ENCODE results near the gene EPB41L4B. TPM values are rescaled to one million over a fixed set of nuclear protein-coding genes. Genes with fewer than 3 reads are reported as not detected.
"Not testable (repeated sequence)": the region's sequence is repeated elsewhere in the genome, so short reads cannot be mapped to it uniquely, and the experiment has no call there.

EPB41L4B gene
- total RNA-seq = 6.8 TPM

GRCh38 chr9:109320742-109321448, at the start of gene EPB41L4B:
EPB41L4B (minus strand) TSS chr9:109321059; CDS start chr9:109320446, 613 bp downstream.
- no peaks in the 10 kb centered on the region for H3K9me3 ChIP-seq (ENCODE audit: control insufficient read depth in 3 of 3, low read length in 3 of 3)
- H3K27me3 ChIP-seq (ENCODE audit: control insufficient read depth in 3 of 3, insufficient read depth in 3 of 3, low read length in 3 of 3) = peaks cover 0 to 24% (median 6%) of the 10 kb centered on the region in 3 donors
- H3K9ac ChIP-seq (ENCODE audit: low read depth in 1 of 3, low read length in 3 of 3) = peak within 1 kb of the TSS in 1 of 3 donors; percentile 58
- H3K27ac ChIP-seq (ENCODE audit: low read depth, low read length) = no peak within 1 kb of the TSS
- peaks cover 0 to 23% (median 17%) of the 10 kb centered on the region in 3 donors for H3K4me1 ChIP-seq (ENCODE audit: control insufficient read depth in 3 of 3, insufficient read depth in 3 of 3, low read length in 3 of 3)
- peak within 1 kb of the TSS; percentile 30 to 66 (median 59) for H3K4me3 ChIP-seq (ENCODE audit: low read length in 3 of 3)
- H3K36me3 ChIP-seq (ENCODE audit: control insufficient read depth in 3 of 3, insufficient read depth in 3 of 3, low read length in 3 of 3) = no peaks in the 10 kb centered on the region

GRCh38 chr9:109369285-109369684, 48.4 kb upstream of the EPB41L4B start:
- Histone ChIP-seq H3K9ac (ENCODE audit: low read depth in 1 of 3, low read length in 3 of 3) (no peak overlapping the region), H3K4me1 (ENCODE audit: control insufficient read depth in 3 of 3, insufficient read depth in 3 of 3, low read length in 3 of 3) (no peaks in the 10 kb centered on the region), H3K36me3 (ENCODE audit: control insufficient read depth in 3 of 3, insufficient read depth in 3 of 3, low read length in 3 of 3) (no peaks in the 10 kb centered on the region), H3K4me3 (ENCODE audit: low read length in 3 of 3) (no peak overlapping the region), H3K9me3 (ENCODE audit: control insufficient read depth in 3 of 3, low read length in 3 of 3) (no peaks in the 10 kb centered on the region), H3K27ac (ENCODE audit: low read depth, low read length) (no peak overlapping the region), H3K27me3 (ENCODE audit: control insufficient read depth in 3 of 3, insufficient read depth in 3 of 3, low read length in 3 of 3) (no peaks in the 10 kb centered on the region)

GRCh38 chr9:109360771-109361170, 39.9 kb upstream of the EPB41L4B start:
- Histone ChIP-seq H3K36me3 (ENCODE audit: control insufficient read depth in 3 of 3, insufficient read depth in 3 of 3, low read length in 3 of 3) (no peaks in the 10 kb centered on the region), H3K9me3 (ENCODE audit: control insufficient read depth in 3 of 3, low read length in 3 of 3) (no peaks in the 10 kb centered on the region), H3K27me3 (ENCODE audit: control insufficient read depth in 3 of 3, insufficient read depth in 3 of 3, low read length in 3 of 3) (peaks cover 0 to 6% (median 4%) of the 10 kb centered on the region in 3 donors), H3K4me3 (ENCODE audit: low read length in 3 of 3) (no peak overlapping the region), H3K4me1 (ENCODE audit: control insufficient read depth in 3 of 3, insufficient read depth in 3 of 3, low read length in 3 of 3) (no peaks in the 10 kb centered on the region), H3K27ac (ENCODE audit: low read depth, low read length) (no peak overlapping the region), H3K9ac (ENCODE audit: low read depth in 1 of 3, low read length in 3 of 3) (no peak overlapping the region)

GRCh38 chr9:109358968-109359603, 38.2 kb upstream of the EPB41L4B start:
- not testable (repeated sequence) for H3K4me3 ChIP-seq (ENCODE audit: low read length in 3 of 3); H3K4me1 ChIP-seq (ENCODE audit: control insufficient read depth in 3 of 3, insufficient read depth in 3 of 3, low read length in 3 of 3); H3K36me3 ChIP-seq (ENCODE audit: control insufficient read depth in 3 of 3, insufficient read depth in 3 of 3, low read length in 3 of 3); H3K9me3 ChIP-seq (ENCODE audit: control insufficient read depth in 3 of 3, low read length in 3 of 3); H3K9ac ChIP-seq (ENCODE audit: low read depth in 1 of 3, low read length in 3 of 3); H3K27ac ChIP-seq (ENCODE audit: low read depth, low read length)
- peaks cover 0 to 11% (median 7%) of the 10 kb centered on the region in 3 donors for H3K27me3 ChIP-seq (ENCODE audit: control insufficient read depth in 3 of 3, insufficient read depth in 3 of 3, low read length in 3 of 3)

- Histone ChIP-seq H3K36me3 (ENCODE audit: control insufficient read depth in 3 of 3, insufficient read depth in 3 of 3, low read length in 3 of 3) (no peaks in the 10 kb centered on the region), H3K9me3 (ENCODE audit: control insufficient read depth in 3 of 3, low read length in 3 of 3) (no peaks in the 10 kb centered on the region), H3K4me3 (ENCODE audit: low read length in 3 of 3) (no peak overlapping the region), H3K4me1 (ENCODE audit: control insufficient read depth in 3 of 3, insufficient read depth in 3 of 3, low read length in 3 of 3) (no peaks in the 10 kb centered on the region), H3K27ac (ENCODE audit: low read depth, low read length) (no peak overlapping the region), H3K27me3 (ENCODE audit: control insufficient read depth in 3 of 3, insufficient read depth in 3 of 3, low read length in 3 of 3) (peaks cover 0 to 11% (median 11%) of the 10 kb centered on the region in 3 donors), H3K9ac (ENCODE audit: low read depth in 1 of 3, low read length in 3 of 3) (no peak overlapping the region)
Measured at GRCh38 chr9:109355564-109356297, 34.9 kb upstream of the EPB41L4B start.

- H3K9ac ChIP-seq (ENCODE audit: low read depth in 1 of 3, low read length in 3 of 3) = no peak overlapping the region
- H3K27ac ChIP-seq (ENCODE audit: low read depth, low read length) = no peak overlapping the region
- H3K36me3 ChIP-seq (ENCODE audit: control insufficient read depth in 3 of 3, insufficient read depth in 3 of 3, low read length in 3 of 3) = no peaks in the 10 kb centered on the region
- peaks cover 0 to 11% (median 11%) of the 10 kb centered on the region in 3 donors for H3K27me3 ChIP-seq (ENCODE audit: control insufficient read depth in 3 of 3, insufficient read depth in 3 of 3, low read length in 3 of 3)
- H3K4me3 ChIP-seq (ENCODE audit: low read length in 3 of 3) = no peak overlapping the region
- H3K4me1 ChIP-seq (ENCODE audit: control insufficient read depth in 3 of 3, insufficient read depth in 3 of 3, low read length in 3 of 3) = no peaks in the 10 kb centered on the region
- H3K9me3 ChIP-seq (ENCODE audit: control insufficient read depth in 3 of 3, low read length in 3 of 3) = no peaks in the 10 kb centered on the region
Measured at GRCh38 chr9:109354190-109354589, 33.3 kb upstream of the EPB41L4B start.

- Histone ChIP-seq H3K27me3 (ENCODE audit: control insufficient read depth in 3 of 3, insufficient read depth in 3 of 3, low read length in 3 of 3) (peaks cover 0 to 11% (median 10%) of the 10 kb centered on the region in 3 donors), H3K4me3 (ENCODE audit: low read length in 3 of 3) (no peak overlapping the region), H3K9me3 (ENCODE audit: control insufficient read depth in 3 of 3, low read length in 3 of 3) (no peaks in the 10 kb centered on the region), H3K9ac (ENCODE audit: low read depth in 1 of 3, low read length in 3 of 3) (no peak overlapping the region), H3K4me1 (ENCODE audit: control insufficient read depth in 3 of 3, insufficient read depth in 3 of 3, low read length in 3 of 3) (no peaks in the 10 kb centered on the region), H3K36me3 (ENCODE audit: control insufficient read depth in 3 of 3, insufficient read depth in 3 of 3, low read length in 3 of 3) (no peaks in the 10 kb centered on the region), H3K27ac (ENCODE audit: low read depth, low read length) (no peak overlapping the region)
Measured at GRCh38 chr9:109351032-109351431, 30.2 kb upstream of the EPB41L4B start.

DNA sequence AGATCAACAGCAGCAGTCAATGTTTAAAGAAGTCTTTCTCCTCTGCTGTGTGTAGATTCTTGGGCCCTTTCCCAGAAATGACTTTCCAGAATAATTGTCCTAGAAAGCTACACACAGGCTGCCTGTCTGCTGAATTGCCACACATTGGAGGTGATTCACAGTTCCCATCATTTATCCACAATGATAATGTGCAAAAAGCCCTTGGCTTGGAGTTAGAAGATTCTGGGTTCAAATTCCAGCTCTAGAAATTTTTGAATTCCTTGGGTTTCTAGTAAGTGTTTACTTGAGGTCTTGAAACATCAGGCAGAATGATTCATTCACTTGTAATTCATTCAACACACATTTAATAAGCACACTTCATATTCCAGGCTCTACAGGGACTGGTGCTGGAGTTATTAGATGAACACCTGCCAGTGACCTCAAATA, 28.6 kb upstream of the EPB41L4B start:
- Histone ChIP-seq H3K9ac (ENCODE audit: low read depth in 1 of 3, low read length in 3 of 3) (no peak overlapping the region), H3K27me3 (ENCODE audit: control insufficient read depth in 3 of 3, insufficient read depth in 3 of 3, low read length in 3 of 3) (peaks cover 0 to 7% (median 2%) of the 10 kb centered on the region in 3 donors), H3K9me3 (ENCODE audit: control insufficient read depth in 3 of 3, low read length in 3 of 3) (no peaks in the 10 kb centered on the region), H3K4me3 (ENCODE audit: low read length in 3 of 3) (no peak overlapping the region), H3K4me1 (ENCODE audit: control insufficient read depth in 3 of 3, insufficient read depth in 3 of 3, low read length in 3 of 3) (no peaks in the 10 kb centered on the region), H3K27ac (ENCODE audit: low read depth, low read length) (no peak overlapping the region), H3K36me3 (ENCODE audit: control insufficient read depth in 3 of 3, insufficient read depth in 3 of 3, low read length in 3 of 3) (no peaks in the 10 kb centered on the region)

GRCh38 chr9:109346904-109347303, 26.0 kb upstream of the EPB41L4B start:
- H3K27me3 ChIP-seq (ENCODE audit: control insufficient read depth in 3 of 3, insufficient read depth in 3 of 3, low read length in 3 of 3) = peaks cover 0 to 9% (median 2%) of the 10 kb centered on the region in 3 donors
- no peaks in the 10 kb centered on the region for H3K36me3 ChIP-seq (ENCODE audit: control insufficient read depth in 3 of 3, insufficient read depth in 3 of 3, low read length in 3 of 3)
- H3K4me1 ChIP-seq (ENCODE audit: control insufficient read depth in 3 of 3, insufficient read depth in 3 of 3, low read length in 3 of 3) = no peaks in the 10 kb centered on the region
- H3K9me3 ChIP-seq (ENCODE audit: control insufficient read depth in 3 of 3, low read length in 3 of 3) = no peaks in the 10 kb centered on the region
- no peak overlapping the region for H3K27ac ChIP-seq (ENCODE audit: low read depth, low read length)
- no peak overlapping the region for H3K9ac ChIP-seq (ENCODE audit: low read depth in 1 of 3, low read length in 3 of 3)
- no peak overlapping the region for H3K4me3 ChIP-seq (ENCODE audit: low read length in 3 of 3)

DNA sequence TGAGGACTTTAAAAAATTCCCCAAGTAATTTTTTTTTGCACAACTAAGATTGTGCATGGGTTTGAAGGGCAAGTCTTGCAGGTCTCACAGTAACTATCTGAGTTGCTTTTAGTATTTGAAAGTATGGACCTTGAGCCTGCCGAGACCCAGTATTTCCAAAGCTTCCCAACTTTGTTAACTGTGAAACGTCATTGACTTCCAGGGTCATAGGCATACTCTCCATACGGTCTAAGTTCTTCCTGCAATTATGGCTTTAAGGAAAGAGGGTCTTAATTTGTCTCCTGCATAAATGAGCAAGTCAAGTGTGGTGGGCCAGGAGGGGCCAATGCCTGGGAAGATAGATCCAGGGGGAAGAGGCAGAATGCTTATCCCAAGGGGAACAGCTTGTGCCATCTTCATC, 24.0 kb upstream of the EPB41L4B start:
- H3K4me1 ChIP-seq (ENCODE audit: control insufficient read depth in 3 of 3, insufficient read depth in 3 of 3, low read length in 3 of 3) = no peaks in the 10 kb centered on the region
- H3K9me3 ChIP-seq (ENCODE audit: control insufficient read depth in 3 of 3, low read length in 3 of 3) = no peaks in the 10 kb centered on the region
- H3K27ac ChIP-seq (ENCODE audit: low read depth, low read length) = no peak overlapping the region
- peaks cover 0 to 8% (median 2%) of the 10 kb centered on the region in 3 donors for H3K27me3 ChIP-seq (ENCODE audit: control insufficient read depth in 3 of 3, insufficient read depth in 3 of 3, low read length in 3 of 3)
- H3K4me3 ChIP-seq (ENCODE audit: low read length in 3 of 3) = no peak overlapping the region
- no peak overlapping the region for H3K9ac ChIP-seq (ENCODE audit: low read depth in 1 of 3, low read length in 3 of 3)
- H3K36me3 ChIP-seq (ENCODE audit: control insufficient read depth in 3 of 3, insufficient read depth in 3 of 3, low read length in 3 of 3) = no peaks in the 10 kb centered on the region
